RWPE2 (cell line): ENCODE results near the gene LAPTM4A.

Source experiments
- ATAC-seq: fragments of 200-7000 bp; cut with Tn5 transposase; 3 replicates; pipeline ENCODE4 v1.9.1; 2021; ENCODE audit warnings: low read depth
- DNase-seq: peaks from one replicate; pipeline ENCODE4 v3.0.0-alpha.2; 2020; ENCODE audit warnings: low spot score
- H3K27ac ChIP-seq: fragments of 450-650 bp; 2 replicates; pipeline ENCODE4 v1.5.1; 2017; ENCODE audit warnings: mild to moderate bottlenecking; ENCODE audit not compliant: poor library complexity, severe bottlenecking
- H3K27me3 ChIP-seq: fragments of 250-450 bp; sonication (Bioruptor Pico); 2 replicates; pipeline ENCODE4 v1.5.1; 2021; ENCODE audit warnings: mild to moderate bottlenecking, moderate library complexity; ENCODE audit not compliant: insufficient read depth, poor library complexity, severe bottlenecking
- H3K36me3 ChIP-seq: fragments of 250-450 bp; sonication (Bioruptor Pico); 2 replicates; pipeline ENCODE4 v1.5.1; 2020; ENCODE audit warnings: low read depth, mild to moderate bottlenecking, moderate library complexity
- H3K4me1 ChIP-seq: fragments of 250-450 bp; sonication (Bioruptor Pico); 2 replicates; pipeline ENCODE4 v1.5.1; 2021; ENCODE audit warnings: mild to moderate bottlenecking, moderate library complexity; ENCODE audit not compliant: insufficient read depth, poor library complexity, severe bottlenecking
- H3K4me3 ChIP-seq: fragments of 250-450 bp; sonication (Bioruptor Pico); 2 replicates; pipeline ENCODE4 v1.5.1; 2021; ENCODE audit warnings: mild to moderate bottlenecking, moderate library complexity; ENCODE audit not compliant: severe bottlenecking
- H3K9me3 ChIP-seq: fragments of 250-450 bp; sonication (Bioruptor Pico); 2 replicates; pipeline ENCODE4 v1.5.1; 2021; ENCODE audit warnings: mild to moderate bottlenecking, moderate library complexity; ENCODE audit not compliant: severe bottlenecking
- TF ChIP-seq, protein P1 (sequence below): fragments of 450-650 bp; IDR thresholded peaks from one replicate; pipeline ENCODE4 v1.5.1; 2017; ENCODE audit warnings: mild to moderate bottlenecking, moderate library complexity; ENCODE audit not compliant: poor library complexity, severe bottlenecking

The LAPTM4A gene

GRCh38 chr2:20008703-20009102, 42.7 kb downstream of the LAPTM4A start:
- TF ChIP-seq, protein P1, sequence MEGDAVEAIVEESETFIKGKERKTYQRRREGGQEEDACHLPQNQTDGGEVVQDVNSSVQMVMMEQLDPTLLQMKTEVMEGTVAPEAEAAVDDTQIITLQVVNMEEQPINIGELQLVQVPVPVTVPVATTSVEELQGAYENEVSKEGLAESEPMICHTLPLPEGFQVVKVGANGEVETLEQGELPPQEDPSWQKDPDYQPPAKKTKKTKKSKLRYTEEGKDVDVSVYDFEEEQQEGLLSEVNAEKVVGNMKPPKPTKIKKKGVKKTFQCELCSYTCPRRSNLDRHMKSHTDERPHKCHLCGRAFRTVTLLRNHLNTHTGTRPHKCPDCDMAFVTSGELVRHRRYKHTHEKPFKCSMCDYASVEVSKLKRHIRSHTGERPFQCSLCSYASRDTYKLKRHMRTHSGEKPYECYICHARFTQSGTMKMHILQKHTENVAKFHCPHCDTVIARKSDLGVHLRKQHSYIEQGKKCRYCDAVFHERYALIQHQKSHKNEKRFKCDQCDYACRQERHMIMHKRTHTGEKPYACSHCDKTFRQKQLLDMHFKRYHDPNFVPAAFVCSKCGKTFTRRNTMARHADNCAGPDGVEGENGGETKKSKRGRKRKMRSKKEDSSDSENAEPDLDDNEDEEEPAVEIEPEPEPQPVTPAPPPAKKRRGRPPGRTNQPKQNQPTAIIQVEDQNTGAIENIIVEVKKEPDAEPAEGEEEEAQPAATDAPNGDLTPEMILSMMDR = no peak
- H3K27ac ChIP-seq = no peak overlapping the region
- no peak for ATAC-seq

GRCh38 chr2:20005891-20006470, 45.4 kb downstream of the LAPTM4A start:
- TF ChIP-seq, protein P1 = no peak
- Histone ChIP-seq H3K9me3 (no peaks in the 10 kb centered on the region), H3K4me3 (no peak overlapping the region), H3K27me3 (no peaks in the 10 kb centered on the region), H3K36me3 (no peaks in the 10 kb centered on the region), H3K4me1 (no peaks in the 10 kb centered on the region), H3K27ac (no peak overlapping the region)
- no peak for DNase-seq
- ATAC-seq = no peak

More at GRCh38 chr2:20008703-20009102, 42.7 kb downstream of the LAPTM4A start:
- DNase-seq = no peak
- no peak overlapping the region for H3K4me3 ChIP-seq
- no peaks in the 10 kb centered on the region for H3K9me3 ChIP-seq
- H3K27me3 ChIP-seq = no peaks in the 10 kb centered on the region
- H3K36me3 ChIP-seq = no peaks in the 10 kb centered on the region
- H3K4me1 ChIP-seq = peaks cover 4% of the 10 kb centered on the region

DNA sequence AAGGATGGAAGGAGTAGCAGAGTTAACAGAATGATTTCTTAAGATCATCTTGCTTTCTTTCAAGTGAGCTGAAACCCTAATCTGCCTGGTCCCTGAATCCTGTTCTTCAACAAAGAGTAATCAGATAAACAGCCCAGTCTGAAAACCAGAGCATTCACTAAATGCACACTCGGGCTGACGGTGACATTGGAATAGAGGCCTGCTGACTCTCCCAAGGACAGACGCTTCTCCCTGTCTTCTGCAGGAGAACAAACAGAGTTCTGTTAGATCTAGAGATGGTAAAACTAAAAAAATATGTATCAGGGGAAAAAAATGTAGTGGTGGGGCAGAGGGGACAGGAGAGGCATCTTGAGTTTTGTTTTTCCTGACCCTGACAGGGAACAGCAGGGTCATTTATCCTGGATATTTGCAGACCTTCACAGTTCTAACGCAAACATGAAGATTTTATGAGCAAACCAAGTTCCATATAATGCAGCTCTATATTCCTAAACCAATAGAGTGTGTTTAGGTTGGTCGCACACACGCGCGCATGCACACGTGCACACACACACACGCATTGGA, 46.3 kb downstream of the LAPTM4A start:
- DNase-seq (no peak), ATAC-seq (no peak)
- Histone ChIP-seq H3K27ac (no peak overlapping the region), H3K36me3 (no peaks in the 10 kb centered on the region), H3K4me1 (no peaks in the 10 kb centered on the region), H3K27me3 (no peaks in the 10 kb centered on the region), H3K9me3 (no peaks in the 10 kb centered on the region), H3K4me3 (no peak overlapping the region)
- TF ChIP-seq, protein P1 = no peak

DNA sequence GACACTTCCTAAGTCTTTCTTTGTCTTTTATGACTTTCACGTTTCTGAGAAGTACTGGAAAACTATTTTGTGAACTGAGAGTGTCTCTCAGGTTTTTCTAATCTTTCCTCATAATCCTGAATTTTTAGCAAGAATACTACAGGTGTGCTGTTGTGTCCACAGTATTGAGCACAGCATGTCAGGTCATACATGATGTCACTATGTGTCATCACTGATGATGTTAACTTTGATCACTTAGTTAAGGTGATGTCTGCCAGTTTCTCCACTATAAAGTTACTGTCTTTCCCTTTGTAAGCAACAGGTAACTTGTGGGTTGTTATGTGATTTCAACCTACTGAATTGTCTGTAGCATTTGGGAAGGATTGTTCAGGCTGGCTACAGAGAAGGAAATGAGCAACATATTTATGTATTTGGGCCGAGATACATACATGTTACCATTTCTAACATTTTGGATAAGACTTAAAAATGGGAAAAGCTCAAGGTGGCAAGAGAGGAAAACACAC, 50.0 kb downstream of the LAPTM4A start:
- TF ChIP-seq, protein P1 = no peak
- Histone ChIP-seq H3K27ac (no peak overlapping the region), H3K9me3 (no peaks in the 10 kb centered on the region), H3K27me3 (no peaks in the 10 kb centered on the region), H3K4me3 (no peak overlapping the region), H3K36me3 (no peaks in the 10 kb centered on the region), H3K4me1 (no peaks in the 10 kb centered on the region)
- DNase-seq (no peak), ATAC-seq (no peak)

- TF ChIP-seq, protein P1 = no peak
- DNase-seq (no peak), ATAC-seq (no peak)
- peaks cover 8% of the 10 kb centered on the region for H3K4me1 ChIP-seq
- no peak overlapping the region for H3K27ac ChIP-seq
- peaks cover 3% of the 10 kb centered on the region; the same call in 1 of the 2 replicates for H3K36me3 ChIP-seq
- H3K4me3 ChIP-seq = no peak overlapping the region
- H3K27me3 ChIP-seq = no peaks in the 10 kb centered on the region
- no peaks in the 10 kb centered on the region for H3K9me3 ChIP-seq
Measured at GRCh38 chr2:19993731-19994130, 57.7 kb downstream of the LAPTM4A start.
